SK-N-SH (cell line): ENCODE results near the gene F7. TPM values are rescaled to one million over a fixed set of nuclear protein-coding genes. Genes with fewer than 3 reads are reported as not detected.

Source experiments
- CTCF ChIA-PET: fragments of 300-600, 350-600 bp; formaldehyde crosslinking; extraction: SDS; loops from one replicate; lab custom pipeline; 2021; lab: Yijun Ruan, JAX
- POLR2A ChIA-PET: fragments of 350-600 bp; sonication (Branson Sonifier 250); formaldehyde crosslinking; extraction: SDS; loops from one replicate; lab custom pipeline; 2020; ENCODE audit warnings: antibody characterized with exemption, inconsistent platforms; lab: Yijun Ruan, JAX
- DNase-seq: peaks from one replicate; pipeline ENCODE4 v3.0.0; 2012
- H2AFZ ChIP-seq: fragments of 200-600 bp; sonication (generic); 2 replicates; pipeline ENCODE4 v1.8.1; 2016; ENCODE audit warnings: antibody characterized with exemption, mild to moderate bottlenecking, low read depth
- H3F3A ChIP-seq: fragments of 200-600 bp; sonication (generic); replicated peaks from 2 replicates; pipeline ENCODE3; 2016; ENCODE audit warnings: antibody characterized with exemption, mild to moderate bottlenecking; ENCODE audit not compliant: insufficient read depth
- H3K27ac ChIP-seq, 2 experiments: fragments of 200-500 bp in 1 of 2; fragments of 200-600 bp in 1 of 2; sonication (Bioruptor generic) in 1 of 2; sonication (generic), shearing (Covaris generic) in 1 of 2; 2 replicates each; pipeline versions ENCODE4 v1.5.1 to v1.6.1; 2014 to 2016; ENCODE audit warnings: low read depth in 2 of 2, inconsistent platforms in 1 of 2, low read length in 1 of 2, mild to moderate bottlenecking in 1 of 2, mixed read lengths in 1 of 2
- H3K27me3 ChIP-seq: fragments of 200-600 bp; sonication (generic), shearing (Covaris generic); 2 replicates; pipeline ENCODE4 v1.6.1; 2016; ENCODE audit warnings: mixed run types; ENCODE audit not compliant: insufficient read depth
- H3K36me3 ChIP-seq, 2 experiments: fragments of 200-500 bp in 1 of 2; fragments of 200-600 bp in 1 of 2; sonication (Bioruptor generic) in 1 of 2; sonication (generic) in 1 of 2; replicated peaks in 1 of 2; 2 replicates each; pipeline versions ENCODE3 to v1.5.1; 2014 to 2016; ENCODE audit warnings: low read length in 1 of 2, mild to moderate bottlenecking in 1 of 2; ENCODE audit not compliant: insufficient read depth in 2 of 2, control insufficient read depth in 1 of 2
- H3K4me1 ChIP-seq, 2 experiments: fragments of 200-500 bp in 1 of 2; fragments of 200-600 bp in 1 of 2; sonication (Bioruptor generic) in 1 of 2; sonication (generic), shearing (Covaris generic) in 1 of 2; 2 replicates each; pipeline versions ENCODE4 v1.5.1 to v1.6.1; 2014 to 2016; ENCODE audit warnings: low read depth in 1 of 2, low read length in 1 of 2, mixed run types in 1 of 2; ENCODE audit not compliant: insufficient read depth in 2 of 2, control insufficient read depth in 1 of 2
- H3K4me2 ChIP-seq: fragments of 200-600 bp; sonication (generic), shearing (Covaris generic); 2 replicates; pipeline ENCODE4 v1.6.1; 2017; ENCODE audit warnings: mixed run types
- H3K4me3 ChIP-seq, 2 experiments: fragments of 200-500 bp in 1 of 2; fragments of 200-600 bp in 1 of 2; sonication (Bioruptor generic) in 1 of 2; sonication (generic), shearing (Covaris generic) in 1 of 2; 2 replicates each; pipeline versions ENCODE4 v1.5.1 to v1.8.1; 2014 to 2016; ENCODE audit warnings: low read depth in 2 of 2, inconsistent platforms in 1 of 2, low read length in 1 of 2, mild to moderate bottlenecking in 1 of 2, mixed read lengths in 1 of 2, moderate library complexity in 1 of 2
- H3K79me2 ChIP-seq: fragments of 200-600 bp; sonication (generic); 2 replicates; pipeline ENCODE4 v1.8.1; 2017; ENCODE audit warnings: mild to moderate bottlenecking; ENCODE audit not compliant: insufficient read depth
- H3K9ac ChIP-seq: fragments of 200-600 bp; sonication (generic); 2 replicates; pipeline ENCODE4 v1.6.1; 2017; ENCODE audit warnings: mixed run types
- H3K9me2 ChIP-seq: fragments of 200-600 bp; sonication (generic); 2 replicates; pipeline ENCODE4 v1.6.1; 2017; ENCODE audit warnings: mixed run types
- H3K9me3 ChIP-seq: fragments of 200-600 bp; sonication (generic); 2 replicates; pipeline ENCODE4 v1.6.1; 2017; ENCODE audit warnings: mixed run types, mild to moderate bottlenecking, moderate library complexity
- H4K20me1 ChIP-seq: fragments of 200-600 bp; sonication (generic); 2 replicates; pipeline ENCODE4 v1.6.1; 2017; ENCODE audit warnings: mild to moderate bottlenecking, mixed run types; ENCODE audit not compliant: insufficient read depth
- ELF1 ChIP-seq: IDR thresholded peaks from 2 replicates; pipeline ENCODE4 v1.4.0; 2012
- EZH2phosphoT487 ChIP-seq: fragments of 200-600 bp; sonication (generic); IDR thresholded peaks from 2 replicates; pipeline ENCODE4 v1.6.1; 2017; ENCODE audit warnings: low read depth, mixed run types, mild to moderate bottlenecking, antibody characterized with exemption, moderate library complexity, borderline replicate concordance
- FOSL2 ChIP-seq: IDR thresholded peaks from 2 replicates; pipeline ENCODE4 v1.4.0; 2012; ENCODE audit warnings: low read depth, mild to moderate bottlenecking, moderate library complexity, borderline replicate concordance
- FOXJ3 ChIP-seq: sonication (generic); formaldehyde crosslinking; IDR thresholded peaks from 2 replicates; pipeline ENCODE4 v1.5.1; 2020; ENCODE audit warnings: mild to moderate bottlenecking, missing genetic modification reagents
- GABPA ChIP-seq: IDR thresholded peaks from 2 replicates; pipeline ENCODE4 v1.4.0; 2012; ENCODE audit warnings: low read depth, mild to moderate bottlenecking
- GATA2 ChIP-seq: sonication (generic); formaldehyde crosslinking; IDR thresholded peaks from 2 replicates; pipeline ENCODE4 v1.5.0; 2020; ENCODE audit warnings: mild to moderate bottlenecking, missing genetic modification reagents
- MXI1 ChIP-seq: IDR thresholded peaks from 2 replicates; pipeline ENCODE4 v1.6.1; 2012; ENCODE audit warnings: mild to moderate bottlenecking, low read depth, low read length, improper control_type of control experiment
- NFIC ChIP-seq: IDR thresholded peaks from 2 replicates; pipeline ENCODE4 v1.4.0; 2012; ENCODE audit warnings: borderline replicate concordance
- POLR2AphosphoS5 ChIP-seq: IDR thresholded peaks from 2 replicates; pipeline ENCODE4 v1.6.1; 2012; ENCODE audit warnings: low read depth, low read length
- RAD21 ChIP-seq: IDR thresholded peaks from 2 replicates; pipeline ENCODE4 v1.6.1; 2012; ENCODE audit warnings: mild to moderate bottlenecking, low read length
- RFX5 ChIP-seq: IDR thresholded peaks from 2 replicates; pipeline ENCODE4 v1.6.1; 2012; ENCODE audit warnings: mild to moderate bottlenecking, improper control_type of control experiment, low read length
- RXRA ChIP-seq: IDR thresholded peaks from 2 replicates; pipeline ENCODE4 v1.4.0; 2012; ENCODE audit warnings: low read depth, mild to moderate bottlenecking, borderline replicate concordance
- TAF1 ChIP-seq: IDR thresholded peaks from 2 replicates; pipeline ENCODE4 v1.6.1; 2012; ENCODE audit warnings: low read depth, mild to moderate bottlenecking, low read length, moderate library complexity, borderline replicate concordance
- YY1 ChIP-seq: IDR thresholded peaks from 2 replicates; pipeline ENCODE4 v1.4.0; 2012; ENCODE audit warnings: low read depth, mild to moderate bottlenecking
- WGBS: methylation state at CpG from one replicate; pipeline ENCODE4 v1.1.6; 2017; ENCODE audit warnings: low lambda C conversion rate; 5-methylcytosine and 5-hydroxymethylcytosine counted together
- polyA plus RNA-seq, 3 experiments: library from polyadenylated mRNA; depleted of rRNA; stranded (reverse); fragments of >200 nt; gene quantifications; 2 replicates each; pipeline ENCODE4 v1.2.3, GENCODE V29; 2012
- TF ChIP-seq, protein P1 (sequence below): IDR thresholded peaks from 2 replicates; pipeline ENCODE4 v1.6.1; 2012; ENCODE audit warnings: mild to moderate bottlenecking, low read depth, low read length, moderate library complexity
- TF ChIP-seq, protein P2 (sequence below): IDR thresholded peaks from 2 replicates; pipeline ENCODE4 v1.4.0; 2012; ENCODE audit warnings: low read depth

F7 gene
- polyA plus RNA-seq, 1 of the 3 experiments (the other 2 are of a cell fraction): not detected

DNA sequence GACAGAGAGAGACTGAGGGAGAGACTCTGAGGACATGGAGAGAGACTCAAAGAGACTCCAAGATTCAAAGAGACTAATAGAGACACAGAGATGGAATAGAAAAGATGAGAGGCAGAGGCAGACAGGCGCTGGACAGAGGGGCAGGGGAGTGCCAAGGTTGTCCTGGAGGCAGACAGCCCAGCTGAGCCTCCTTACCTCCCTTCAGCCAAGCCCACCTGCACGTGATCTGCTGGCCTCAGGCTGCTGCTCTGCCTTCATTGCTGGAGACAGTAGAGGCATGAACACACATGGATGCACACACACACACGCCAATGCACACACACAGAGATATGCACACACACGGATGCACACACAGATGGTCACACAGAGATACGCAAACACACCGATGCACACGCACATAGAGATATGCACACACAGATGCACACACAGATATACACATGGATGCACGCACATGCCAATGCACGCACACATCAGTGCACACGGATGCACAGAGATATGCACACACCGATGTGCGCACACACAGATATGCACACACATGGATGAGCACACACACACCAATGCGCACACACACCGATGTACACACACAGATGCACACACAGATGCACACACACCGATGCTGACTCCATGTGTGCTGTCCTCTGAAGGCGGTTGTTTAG is 13.7 kb downstream of the F7 start:
- no peaks in the 10 kb centered on the region for H3K9me2 ChIP-seq
- POLR2A ChIA-PET: no interaction called here
- no peaks in the 10 kb centered on the region for H3K9me3 ChIP-seq
- TF ChIP-seq TAF1 (no peak), FOXJ3 (CRISPR knock-in tag) (no peak)
- no peaks in the 10 kb centered on the region for H3K27me3 ChIP-seq
- DNase-seq: no peak
- no peak overlapping the region for H3K9ac ChIP-seq
- no peak overlapping the region for H3K4me3 ChIP-seq
- CTCF ChIA-PET: no interaction called here
- WGBS: 67% methylated on average over 10 of the region's 16 CpGs
- H3K4me2 ChIP-seq: no peak overlapping the region
- H3K36me3 ChIP-seq: no peaks in the 10 kb centered on the region
- no peak overlapping the region for H3K27ac ChIP-seq
- H3F3A ChIP-seq: no peaks in the 10 kb centered on the region
- H4K20me1 ChIP-seq: no peaks in the 10 kb centered on the region
- no peaks in the 10 kb centered on the region for H3K79me2 ChIP-seq
- H3K4me1 ChIP-seq: peaks cover 0 to 24% of the 10 kb centered on the region in 2 experiments; a peak in 1 of 4 replicates
- H2AFZ ChIP-seq: no peak overlapping the region

DNA sequence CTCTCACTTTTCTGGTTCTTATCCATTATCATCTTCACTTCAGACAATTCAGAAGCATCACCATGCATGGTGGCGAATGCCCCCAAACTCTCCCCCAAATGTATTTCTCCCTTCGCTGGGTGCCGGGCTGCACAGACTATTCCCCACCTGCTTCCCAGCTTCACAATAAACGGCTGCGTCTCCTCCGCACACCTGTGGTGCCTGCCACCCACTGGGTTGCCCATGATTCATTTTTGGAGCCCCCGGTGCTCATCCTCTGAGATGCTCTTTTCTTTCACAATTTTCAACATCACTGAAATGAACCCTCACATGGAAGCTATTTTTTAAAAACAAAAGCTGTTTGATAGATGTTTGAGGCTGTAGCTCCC is 14.2 kb downstream of the F7 start:
- Histone ChIP-seq H3K4me3 (no peak overlapping the region), H3K4me1 (peaks cover 0 to 24% of the 10 kb centered on the region in 2 experiments; a peak in 1 of 4 replicates), H3K79me2 (no peaks in the 10 kb centered on the region), H2AFZ (no peak overlapping the region), H3K9ac (no peak overlapping the region), H3K27ac (no peak overlapping the region), H3F3A (no peaks in the 10 kb centered on the region), H4K20me1 (no peaks in the 10 kb centered on the region), H3K4me2 (no peak overlapping the region), H3K27me3 (no peaks in the 10 kb centered on the region), H3K9me3 (no peaks in the 10 kb centered on the region), H3K36me3 (no peaks in the 10 kb centered on the region), H3K9me2 (no peaks in the 10 kb centered on the region)
- CTCF ChIA-PET: no interaction called here
- no peak for DNase-seq
- 82% methylated on average over 7 of the region's 7 CpGs for WGBS
- TF ChIP-seq POLR2AphosphoS5: no peak
- TF ChIP-seq MXI1: no peak
- TF ChIP-seq RAD21: no peak
- TF ChIP-seq GABPA: no peak
- TF ChIP-seq NFIC: no peak
- TF ChIP-seq RFX5: no peak
- TF ChIP-seq EZH2phosphoT487: no peak
- POLR2A ChIA-PET: no interaction called here

DNA sequence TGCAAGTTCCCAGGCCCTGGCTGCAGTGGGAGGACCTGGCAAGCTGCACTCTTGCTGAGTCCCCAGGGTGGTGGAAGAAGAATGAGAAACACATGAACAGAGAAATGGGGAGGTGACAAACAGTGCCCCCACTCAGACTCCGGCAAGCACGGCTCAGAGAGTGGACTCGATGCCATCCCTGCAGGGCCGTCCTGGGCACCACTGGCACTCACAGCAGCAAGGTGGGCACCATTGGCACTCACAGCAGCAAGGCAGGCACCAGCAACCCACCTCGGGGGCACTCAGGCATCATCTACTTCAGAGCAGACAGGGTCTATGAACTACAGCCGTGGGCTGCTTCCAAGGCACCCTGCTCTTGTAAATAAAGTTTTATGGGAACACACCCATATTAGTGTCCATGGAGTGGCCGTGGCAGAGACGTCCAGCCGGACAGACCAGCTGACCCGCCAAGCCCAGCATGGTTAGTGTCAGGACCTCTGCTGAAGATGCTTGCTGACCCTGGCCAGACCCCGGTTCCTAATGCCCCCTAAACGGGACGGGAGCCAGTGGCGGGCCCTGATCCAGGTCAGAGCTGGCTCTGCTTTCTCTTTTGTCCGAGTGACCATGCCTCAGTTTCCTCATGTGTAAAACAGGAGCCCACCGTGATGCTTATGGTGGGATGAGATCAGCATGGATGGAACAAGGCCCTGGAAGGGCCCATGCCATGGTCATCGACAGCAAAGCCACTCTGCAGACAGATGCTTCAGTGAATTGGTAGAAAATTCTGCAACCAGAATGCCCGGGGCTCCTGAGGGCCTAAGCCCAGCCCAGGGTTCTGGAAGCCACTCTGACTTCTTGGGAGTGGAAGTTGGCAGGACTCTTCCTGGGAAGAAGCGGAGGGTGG is 14.9 kb downstream of the F7 start:
- no peaks in the 10 kb centered on the region for H3K36me3 ChIP-seq
- no peaks in the 10 kb centered on the region for H4K20me1 ChIP-seq
- ChIA-PET POLR2A (no interaction called here), CTCF (no interaction called here)
- H3K9me3 ChIP-seq: no peaks in the 10 kb centered on the region
- 56% methylated on average over 2 of the region's 19 CpGs for WGBS
- TF ChIP-seq ELF1 (no peak), GATA2 (no peak), RXRA (no peak), YY1 (no peak), TAF1 (no peak), FOSL2 (no peak)
- TF ChIP-seq, protein P1, sequence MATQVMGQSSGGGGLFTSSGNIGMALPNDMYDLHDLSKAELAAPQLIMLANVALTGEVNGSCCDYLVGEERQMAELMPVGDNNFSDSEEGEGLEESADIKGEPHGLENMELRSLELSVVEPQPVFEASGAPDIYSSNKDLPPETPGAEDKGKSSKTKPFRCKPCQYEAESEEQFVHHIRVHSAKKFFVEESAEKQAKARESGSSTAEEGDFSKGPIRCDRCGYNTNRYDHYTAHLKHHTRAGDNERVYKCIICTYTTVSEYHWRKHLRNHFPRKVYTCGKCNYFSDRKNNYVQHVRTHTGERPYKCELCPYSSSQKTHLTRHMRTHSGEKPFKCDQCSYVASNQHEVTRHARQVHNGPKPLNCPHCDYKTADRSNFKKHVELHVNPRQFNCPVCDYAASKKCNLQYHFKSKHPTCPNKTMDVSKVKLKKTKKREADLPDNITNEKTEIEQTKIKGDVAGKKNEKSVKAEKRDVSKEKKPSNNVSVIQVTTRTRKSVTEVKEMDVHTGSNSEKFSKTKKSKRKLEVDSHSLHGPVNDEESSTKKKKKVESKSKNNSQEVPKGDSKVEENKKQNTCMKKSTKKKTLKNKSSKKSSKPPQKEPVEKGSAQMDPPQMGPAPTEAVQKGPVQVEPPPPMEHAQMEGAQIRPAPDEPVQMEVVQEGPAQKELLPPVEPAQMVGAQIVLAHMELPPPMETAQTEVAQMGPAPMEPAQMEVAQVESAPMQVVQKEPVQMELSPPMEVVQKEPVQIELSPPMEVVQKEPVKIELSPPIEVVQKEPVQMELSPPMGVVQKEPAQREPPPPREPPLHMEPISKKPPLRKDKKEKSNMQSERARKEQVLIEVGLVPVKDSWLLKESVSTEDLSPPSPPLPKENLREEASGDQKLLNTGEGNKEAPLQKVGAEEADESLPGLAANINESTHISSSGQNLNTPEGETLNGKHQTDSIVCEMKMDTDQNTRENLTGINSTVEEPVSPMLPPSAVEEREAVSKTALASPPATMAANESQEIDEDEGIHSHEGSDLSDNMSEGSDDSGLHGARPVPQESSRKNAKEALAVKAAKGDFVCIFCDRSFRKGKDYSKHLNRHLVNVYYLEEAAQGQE: no peak
- TF ChIP-seq, protein P2, sequence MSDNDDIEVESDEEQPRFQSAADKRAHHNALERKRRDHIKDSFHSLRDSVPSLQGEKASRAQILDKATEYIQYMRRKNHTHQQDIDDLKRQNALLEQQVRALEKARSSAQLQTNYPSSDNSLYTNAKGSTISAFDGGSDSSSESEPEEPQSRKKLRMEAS: no peak
- H3K27me3 ChIP-seq: no peaks in the 10 kb centered on the region
- DNase-seq: no peak
- H3K27ac ChIP-seq: no peak overlapping the region
- no peak overlapping the region for H3K4me2 ChIP-seq
- H3F3A ChIP-seq: no peaks in the 10 kb centered on the region
- no peaks in the 10 kb centered on the region for H3K79me2 ChIP-seq
- H3K4me3 ChIP-seq: no peak overlapping the region
- no peaks in the 10 kb centered on the region for H3K9me2 ChIP-seq
- H3K4me1 ChIP-seq: peaks cover 0 to 24% of the 10 kb centered on the region in 2 experiments; a peak in 1 of 4 replicates
- no peak overlapping the region for H3K9ac ChIP-seq
- H2AFZ ChIP-seq: no peak overlapping the region
